Ishikawa (cell line): ENCODE results near the gene TTC39A.

ENCODE experiments used
- CEBPB ChIP-seq: IDR thresholded peaks from 2 replicates; pipeline ENCODE4 v1.6.1; 2012
- FOXM1 ChIP-seq: IDR thresholded peaks from 2 replicates; pipeline ENCODE4 v1.6.1; 2012; ENCODE audit warnings: low read depth, borderline replicate concordance
- TAF1 ChIP-seq: IDR thresholded peaks from 2 replicates; pipeline ENCODE4 v1.6.1; 2012; ENCODE audit warnings: low read depth, mild to moderate bottlenecking
- YY1 ChIP-seq: IDR thresholded peaks from 2 replicates; pipeline ENCODE4 v1.6.1; 2012; ENCODE audit warnings: low read depth
- TF ChIP-seq, protein P1 (sequence below): IDR thresholded peaks from 2 replicates; pipeline ENCODE4 v1.6.1; 2012

DNA sequence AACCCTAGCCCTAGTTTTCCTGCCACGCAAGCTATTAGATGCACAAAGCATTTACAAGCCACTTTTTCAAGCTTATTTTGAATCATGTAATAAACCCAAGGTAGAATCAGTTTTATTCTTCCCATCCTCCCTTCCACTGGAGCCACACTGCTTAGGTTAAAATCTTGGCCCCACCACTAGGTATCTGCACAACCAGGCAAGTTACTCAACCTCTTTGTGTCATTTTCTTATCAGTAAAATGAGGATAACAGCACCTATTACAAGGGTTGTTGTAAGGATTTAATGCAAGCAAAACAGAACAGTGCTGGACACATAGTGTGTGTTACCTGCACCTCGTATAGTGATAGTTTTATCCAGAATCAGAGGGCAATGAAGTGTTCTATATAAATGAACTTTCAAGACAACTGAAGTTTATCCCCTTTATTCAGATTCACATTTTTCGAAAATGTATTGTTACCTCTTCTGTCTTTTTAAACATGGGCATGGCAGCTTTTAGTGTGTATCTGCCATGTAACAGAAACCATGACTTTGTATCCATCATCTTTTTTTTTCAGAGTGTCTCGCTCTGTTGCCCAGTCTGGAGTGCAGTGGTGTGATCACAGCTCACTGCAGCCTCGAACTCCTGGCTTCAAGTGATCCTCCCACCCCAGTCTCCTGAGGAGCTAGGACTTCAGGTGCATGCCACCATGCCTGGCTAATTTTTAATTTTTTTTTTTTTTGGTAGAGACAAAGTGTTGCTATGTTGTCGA is 17.2 kb upstream of the TTC39A start:
- TF ChIP-seq, protein P1, sequence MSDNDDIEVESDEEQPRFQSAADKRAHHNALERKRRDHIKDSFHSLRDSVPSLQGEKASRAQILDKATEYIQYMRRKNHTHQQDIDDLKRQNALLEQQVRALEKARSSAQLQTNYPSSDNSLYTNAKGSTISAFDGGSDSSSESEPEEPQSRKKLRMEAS: no peak
- TF ChIP-seq YY1 (no peak), TAF1 (no peak), FOXM1 (no peak), CEBPB (no peak)
